Measurements from ENCODE around the gene TMBIM4. TPM values are rescaled to one million over a fixed set of nuclear protein-coding genes. Genes with fewer than 3 reads are reported as not detected.

The TMBIM4 gene
- total RNA-seq, 1 experiment from 2014 or later = 60.3 TPM

DNA sequence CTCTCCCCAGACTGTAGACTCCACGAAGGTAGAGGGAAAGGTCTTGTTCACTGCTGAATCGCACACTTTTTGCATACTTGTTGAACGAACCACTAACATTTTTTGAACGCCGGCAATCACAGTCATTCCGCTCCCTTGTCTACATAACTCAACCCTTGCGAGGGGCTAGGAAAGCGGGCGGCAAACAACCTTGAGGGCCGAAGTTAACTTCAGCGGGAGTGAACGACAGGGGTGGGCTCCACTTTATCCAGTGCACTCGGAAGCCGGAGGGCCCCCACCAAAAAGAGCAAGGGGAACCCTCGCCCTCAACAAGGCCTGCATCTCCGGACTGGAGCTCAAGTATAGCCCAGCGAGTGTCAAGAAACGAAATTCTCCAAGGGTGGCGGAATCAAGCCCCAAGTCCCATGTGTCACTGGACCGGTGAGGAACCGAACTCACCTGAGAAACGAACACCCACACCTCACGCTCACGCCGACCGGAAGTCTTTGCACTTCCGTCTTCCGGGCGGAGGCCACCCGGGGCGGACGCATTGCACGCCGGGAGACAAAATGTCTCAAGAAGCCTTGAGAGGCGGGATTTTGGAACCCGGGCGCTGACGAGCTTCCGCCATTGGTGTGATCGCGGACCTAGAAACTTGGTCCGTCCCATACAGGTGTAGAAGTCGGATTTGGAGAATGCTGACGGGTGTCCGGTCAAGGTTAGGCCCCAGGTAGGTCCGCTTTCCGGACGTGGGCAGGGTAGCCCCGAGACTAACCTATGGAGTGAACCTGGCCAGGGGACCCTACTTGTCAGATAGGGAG is 39.3 kb downstream of the TMBIM4 start, which contains the start of gene LLPH:
Gene LLPH (minus strand): TSS at position 484 of the 800 bp plus-strand sequence. CDS start 1,644 bp downstream, outside the sequence.
- TF ChIP-seq, protein P1, sequence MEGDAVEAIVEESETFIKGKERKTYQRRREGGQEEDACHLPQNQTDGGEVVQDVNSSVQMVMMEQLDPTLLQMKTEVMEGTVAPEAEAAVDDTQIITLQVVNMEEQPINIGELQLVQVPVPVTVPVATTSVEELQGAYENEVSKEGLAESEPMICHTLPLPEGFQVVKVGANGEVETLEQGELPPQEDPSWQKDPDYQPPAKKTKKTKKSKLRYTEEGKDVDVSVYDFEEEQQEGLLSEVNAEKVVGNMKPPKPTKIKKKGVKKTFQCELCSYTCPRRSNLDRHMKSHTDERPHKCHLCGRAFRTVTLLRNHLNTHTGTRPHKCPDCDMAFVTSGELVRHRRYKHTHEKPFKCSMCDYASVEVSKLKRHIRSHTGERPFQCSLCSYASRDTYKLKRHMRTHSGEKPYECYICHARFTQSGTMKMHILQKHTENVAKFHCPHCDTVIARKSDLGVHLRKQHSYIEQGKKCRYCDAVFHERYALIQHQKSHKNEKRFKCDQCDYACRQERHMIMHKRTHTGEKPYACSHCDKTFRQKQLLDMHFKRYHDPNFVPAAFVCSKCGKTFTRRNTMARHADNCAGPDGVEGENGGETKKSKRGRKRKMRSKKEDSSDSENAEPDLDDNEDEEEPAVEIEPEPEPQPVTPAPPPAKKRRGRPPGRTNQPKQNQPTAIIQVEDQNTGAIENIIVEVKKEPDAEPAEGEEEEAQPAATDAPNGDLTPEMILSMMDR (IDR thresholded peaks at IDR 0.05; ENCODE audit: insufficient read depth in 1 of 2, low read depth in 1 of 2, low read length in 1 of 2, severe bottlenecking in 1 of 2, unreplicated experiment in 1 of 2) = no peak
- peak; percentile 91 to 93 for DNase-seq
- CTCF ChIA-PET = interaction anchor here (0.6 to 1.2 kb wide), 5 partner anchors 15 to 860 kb away, joined by 3 to 7 read pairs (median 4); no protein-coding TSS in a partner anchor
- no peaks in the 10 kb centered on the region for H3K27me3 ChIP-seq (replicated peaks; ENCODE audit: control insufficient read depth, insufficient read depth, low read length)
- no peaks in the 10 kb centered on the region for H3K27me3 Mint-ChIP-seq (ENCODE audit: insufficient read depth, unreplicated experiment)
- peak within 1 kb of the TSS; percentile 81 for H3K4me3 ChIP-seq (ENCODE audit: low read depth, low read length)
- POLR2A ChIA-PET = interaction anchor here (0.6 to 1.2 kb wide), 5 partner anchors 10 to 948 kb away, joined by 3 to 19 read pairs (median 4); partner anchors contain the start of genes HELB and TMBIM4
- H3K9me3 ChIP-seq = no peaks in the 10 kb centered on the region
- peak within 1 kb of the TSS; percentile 31 for H3K27ac Mint-ChIP-seq (ENCODE audit: unreplicated experiment)
- BruUV-seq (replicated peaks) = TSS peak; percentile 79
- H3K36me3 Mint-ChIP-seq (ENCODE audit: insufficient read depth, unreplicated experiment) = peaks cover 51% of the 10 kb centered on the region
- H3K4me3 Mint-ChIP-seq (ENCODE audit: unreplicated experiment) = peak within 1 kb of the TSS; percentile 81
- H3K4me1 Mint-ChIP-seq (ENCODE audit: low read depth, unreplicated experiment) = peaks cover 20% of the 10 kb centered on the region
- intact Hi-C loops (cut with micrococcal nuclease; ENCODE audit: unreplicated experiment) = loop anchor here (1.0 kb wide), 1 partner anchor 39 kb away; the partner anchor contains the start of gene TMBIM4
- H3K4me1 ChIP-seq = peaks cover 9% of the 10 kb centered on the region; the same call in 1 of the 2 replicates
- no peaks in the 10 kb centered on the region; the same call in 1 of the 2 replicates for H3K36me3 ChIP-seq (ENCODE audit: control insufficient read depth, insufficient read depth, low read length)
- no peaks in the 10 kb centered on the region for H3K9me3 Mint-ChIP-seq (ENCODE audit: unreplicated experiment)

GRCh38 chr12:66129934-66130266 is 39.9 kb downstream of the TMBIM4 start:
- CTCF ChIA-PET = no interaction called here
- POLR2A ChIA-PET = no interaction called here
- intact Hi-C loops (cut with micrococcal nuclease; ENCODE audit: unreplicated experiment) = loop anchor here (1.0 kb wide), 1 partner anchor 39 kb away; the partner anchor contains the start of gene TMBIM4

DNA sequence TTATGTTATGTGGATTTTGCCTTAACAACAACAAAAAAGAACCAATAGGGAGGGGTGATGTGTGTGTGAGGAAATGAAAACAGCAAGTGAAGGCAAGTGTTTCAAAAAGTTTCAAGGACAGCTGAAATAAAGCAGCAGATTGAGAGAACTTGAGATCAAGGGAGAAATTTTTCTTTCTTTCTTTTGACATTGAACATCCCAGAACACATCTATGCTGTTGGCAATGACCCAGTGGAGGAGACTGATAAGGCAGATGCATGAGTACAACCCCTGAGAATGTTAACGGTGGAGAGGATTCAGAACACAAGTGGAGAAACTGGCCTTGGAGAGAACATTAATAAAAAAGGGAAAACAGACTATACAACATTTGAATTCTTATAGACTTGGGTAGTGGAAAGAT is 42.1 kb downstream of the TMBIM4 start:
- Mint-ChIP-seq H3K27me3 (ENCODE audit: insufficient read depth, unreplicated experiment) (no peaks in the 10 kb centered on the region), H3K9me3 (ENCODE audit: unreplicated experiment) (no peaks in the 10 kb centered on the region), H3K36me3 (ENCODE audit: insufficient read depth, unreplicated experiment) (peaks cover 65% of the 10 kb centered on the region), H3K27ac (ENCODE audit: unreplicated experiment) (no peak overlapping the region), H3K4me3 (ENCODE audit: unreplicated experiment) (no peak overlapping the region), H3K4me1 (ENCODE audit: low read depth, unreplicated experiment) (peaks cover 15% of the 10 kb centered on the region)
- TF ChIP-seq, protein P1 (IDR thresholded peaks at IDR 0.05; ENCODE audit: insufficient read depth in 1 of 2, low read depth in 1 of 2, low read length in 1 of 2, severe bottlenecking in 1 of 2, unreplicated experiment in 1 of 2) = no peak
- ChIA-PET CTCF (no interaction called here), POLR2A (no interaction called here)
- Histone ChIP-seq H3K4me3 (ENCODE audit: low read depth, low read length) (no peak overlapping the region), H3K4me1 (peaks cover 9% of the 10 kb centered on the region; the same call in 1 of the 2 replicates), H3K27me3 (replicated peaks; ENCODE audit: control insufficient read depth, insufficient read depth, low read length) (no peaks in the 10 kb centered on the region), H3K36me3 (ENCODE audit: control insufficient read depth, insufficient read depth, low read length) (peaks cover 2% of the 10 kb centered on the region), H3K9me3 (no peaks in the 10 kb centered on the region)
- DNase-seq = no peak
- BruUV-seq (replicated peaks) = no TSS peak
- intact Hi-C loops (cut with micrococcal nuclease; ENCODE audit: unreplicated experiment) = no loop called here

More at GRCh38 chr12:66129934-66130266, 39.9 kb downstream of the TMBIM4 start:
- H3K27me3 Mint-ChIP-seq (ENCODE audit: insufficient read depth, unreplicated experiment) = no peaks in the 10 kb centered on the region
- peaks cover 57% of the 10 kb centered on the region for H3K36me3 Mint-ChIP-seq (ENCODE audit: insufficient read depth, unreplicated experiment)
- H3K4me1 Mint-ChIP-seq (ENCODE audit: low read depth, unreplicated experiment) = peaks cover 20% of the 10 kb centered on the region
- BruUV-seq (replicated peaks) = no TSS peak
- TF ChIP-seq, protein P1 (IDR thresholded peaks at IDR 0.05; ENCODE audit: insufficient read depth in 1 of 2, low read depth in 1 of 2, low read length in 1 of 2, severe bottlenecking in 1 of 2, unreplicated experiment in 1 of 2) = no peak
- peak overlapping the region; percentile 81 for H3K4me3 ChIP-seq (ENCODE audit: low read depth, low read length)
- H3K36me3 ChIP-seq (ENCODE audit: control insufficient read depth, insufficient read depth, low read length) = no peaks in the 10 kb centered on the region; the same call in 1 of the 2 replicates
- no peaks in the 10 kb centered on the region for H3K9me3 Mint-ChIP-seq (ENCODE audit: unreplicated experiment)
- H3K9me3 ChIP-seq = no peaks in the 10 kb centered on the region
- H3K4me3 Mint-ChIP-seq (ENCODE audit: unreplicated experiment) = peak overlapping the region; percentile 81
- peak in 1 of 2 experiments; percentile 14 for DNase-seq
- peak overlapping the region; percentile 31 for H3K27ac Mint-ChIP-seq (ENCODE audit: unreplicated experiment)
- no peaks in the 10 kb centered on the region for H3K27me3 ChIP-seq (replicated peaks; ENCODE audit: control insufficient read depth, insufficient read depth, low read length)
- H3K4me1 ChIP-seq = peaks cover 9% of the 10 kb centered on the region; the same call in 1 of the 2 replicates

Measured in Caco-2 (cell line).